ENCODE measurements around the gene RABGAP1L.

DNA sequence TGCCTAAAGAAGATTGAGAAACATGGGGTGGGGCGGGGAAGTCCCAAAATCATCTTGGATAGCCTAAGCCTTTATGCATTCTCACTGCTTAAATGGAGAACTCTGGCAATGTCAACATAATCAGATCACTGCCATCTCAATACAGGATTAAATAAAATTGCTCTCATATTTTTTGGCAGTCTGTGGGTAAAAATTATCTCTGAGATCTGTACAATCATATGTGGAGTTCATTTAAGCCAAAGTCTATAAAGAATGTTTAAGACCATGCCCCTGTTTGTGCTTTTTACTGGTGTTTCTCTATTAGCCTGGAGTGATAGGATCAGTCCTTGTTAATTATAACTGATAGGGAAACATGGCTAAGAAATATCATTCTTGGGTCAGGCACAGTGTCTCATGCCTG is 424.8 kb downstream of the RABGAP1L start:
- TF ChIP-seq, protein P1, sequence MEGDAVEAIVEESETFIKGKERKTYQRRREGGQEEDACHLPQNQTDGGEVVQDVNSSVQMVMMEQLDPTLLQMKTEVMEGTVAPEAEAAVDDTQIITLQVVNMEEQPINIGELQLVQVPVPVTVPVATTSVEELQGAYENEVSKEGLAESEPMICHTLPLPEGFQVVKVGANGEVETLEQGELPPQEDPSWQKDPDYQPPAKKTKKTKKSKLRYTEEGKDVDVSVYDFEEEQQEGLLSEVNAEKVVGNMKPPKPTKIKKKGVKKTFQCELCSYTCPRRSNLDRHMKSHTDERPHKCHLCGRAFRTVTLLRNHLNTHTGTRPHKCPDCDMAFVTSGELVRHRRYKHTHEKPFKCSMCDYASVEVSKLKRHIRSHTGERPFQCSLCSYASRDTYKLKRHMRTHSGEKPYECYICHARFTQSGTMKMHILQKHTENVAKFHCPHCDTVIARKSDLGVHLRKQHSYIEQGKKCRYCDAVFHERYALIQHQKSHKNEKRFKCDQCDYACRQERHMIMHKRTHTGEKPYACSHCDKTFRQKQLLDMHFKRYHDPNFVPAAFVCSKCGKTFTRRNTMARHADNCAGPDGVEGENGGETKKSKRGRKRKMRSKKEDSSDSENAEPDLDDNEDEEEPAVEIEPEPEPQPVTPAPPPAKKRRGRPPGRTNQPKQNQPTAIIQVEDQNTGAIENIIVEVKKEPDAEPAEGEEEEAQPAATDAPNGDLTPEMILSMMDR (IDR thresholded peaks at IDR 0.05; ENCODE audit: low read depth, low read length): no peak
- TF ChIP-seq, protein P2, sequence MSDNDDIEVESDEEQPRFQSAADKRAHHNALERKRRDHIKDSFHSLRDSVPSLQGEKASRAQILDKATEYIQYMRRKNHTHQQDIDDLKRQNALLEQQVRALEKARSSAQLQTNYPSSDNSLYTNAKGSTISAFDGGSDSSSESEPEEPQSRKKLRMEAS (IDR thresholded peaks at IDR 0.05; ENCODE audit: low read depth, low read length): no peak
- no peak for TF ChIP-seq POLR2A (IDR thresholded peaks at IDR 0.05; ENCODE audit: extremely low read depth, insufficient read length)
- TF ChIP-seq MYC (IDR thresholded peaks at IDR 0.05; ENCODE audit: low read depth, low read length): no peak
